SK-N-SH treated with all-trans-retinoic acid at 6 μM for 48 hours (cell line): Measurements from ENCODE around the gene UGT1A5.

Experiments used
- ATAC-seq: fragments of 200-7000 bp; cut with Tn5 transposase; 3 replicates; pipeline ENCODE4 v1.9.1; 2020; ENCODE audit warnings: mild to moderate bottlenecking, moderate library complexity
- ARNTL ChIP-seq: fragments of 450-650 bp; formaldehyde crosslinking; IDR thresholded peaks from 2 replicates; pipeline ENCODE4 v1.5.0; 2020; ENCODE audit warnings: low read depth, mild to moderate bottlenecking, moderate library complexity, borderline replicate concordance
- BACH2 ChIP-seq: fragments of 250-450 bp; sonication (Bioruptor Pico); IDR thresholded peaks from 2 replicates; pipeline ENCODE4 v1.9.0; 2021; ENCODE audit warnings: mild to moderate bottlenecking, borderline replicate concordance
- CSDC2 ChIP-seq: fragments of 250-450 bp; sonication (Bioruptor Pico); IDR thresholded peaks from 2 replicates; pipeline ENCODE4 v1.5.0; 2020; ENCODE audit warnings: mild to moderate bottlenecking, moderate library complexity
- ESRRG ChIP-seq: fragments of 250-450 bp; sonication (Bioruptor Pico); IDR thresholded peaks from 2 replicates; pipeline ENCODE4 v1.6.1; 2021; ENCODE audit warnings: mild to moderate bottlenecking
- GLIS3 ChIP-seq: fragments of 250-450 bp; sonication (Bioruptor Pico); IDR thresholded peaks from 2 replicates; pipeline ENCODE4 v1.5.0; 2020; ENCODE audit warnings: mild to moderate bottlenecking, moderate library complexity
- ISL1 ChIP-seq: fragments of 250-450 bp; sonication (Bioruptor Pico); IDR thresholded peaks from 2 replicates; pipeline ENCODE4 v2.1.2; 2022; ENCODE audit warnings: mild to moderate bottlenecking, moderate library complexity
- OSR1 ChIP-seq: fragments of 250-450 bp; sonication (Bioruptor Pico); IDR thresholded peaks from 2 replicates; pipeline ENCODE4 v1.8.0; 2022; ENCODE audit warnings: moderate library complexity, mild to moderate bottlenecking, inconsistent platforms
- PATZ1 ChIP-seq: fragments of 250-450 bp; sonication (Bioruptor Pico); IDR thresholded peaks from 2 replicates; pipeline ENCODE4 v1.8.0; 2020; ENCODE audit warnings: mild to moderate bottlenecking, moderate library complexity, borderline replicate concordance
- PPARA ChIP-seq: fragments of 250-450 bp; sonication (Bioruptor Pico); IDR thresholded peaks from 2 replicates; pipeline ENCODE4 v1.5.0; 2020; ENCODE audit warnings: mild to moderate bottlenecking, borderline replicate concordance
- SNAI2 ChIP-seq: fragments of 250-450 bp; sonication (Bioruptor Pico); IDR thresholded peaks from 2 replicates; pipeline ENCODE4 v1.5.0; 2020; ENCODE audit warnings: mild to moderate bottlenecking, moderate library complexity
- TCF4 ChIP-seq: fragments of 250-450 bp; sonication (Bioruptor Pico); IDR thresholded peaks from 2 replicates; pipeline ENCODE4 v1.8.0; 2021; ENCODE audit warnings: mild to moderate bottlenecking, moderate library complexity, borderline replicate concordance
- TOX ChIP-seq: fragments of 250-450 bp; sonication (Bioruptor Pico); IDR thresholded peaks from 2 replicates; pipeline ENCODE4 v1.8.0; 2021; ENCODE audit warnings: mild to moderate bottlenecking, moderate library complexity, borderline replicate concordance
- ZC3H10 ChIP-seq: fragments of 250-450 bp; sonication (Bioruptor Pico); IDR thresholded peaks from 2 replicates; pipeline ENCODE4 v1.5.1; 2021; ENCODE audit warnings: mild to moderate bottlenecking, moderate library complexity
- ZFP3 ChIP-seq: fragments of 250-450 bp; sonication (Bioruptor Pico); IDR thresholded peaks from 2 replicates; pipeline ENCODE4 v1.5.0; 2020; ENCODE audit warnings: mild to moderate bottlenecking, moderate library complexity
- ZFP30 ChIP-seq: fragments of 450-650 bp; formaldehyde crosslinking; IDR thresholded peaks from 2 replicates; pipeline ENCODE4 v1.5.0; 2022; ENCODE audit warnings: mild to moderate bottlenecking, moderate library complexity
- ZNF565 ChIP-seq: fragments of 450-650 bp; formaldehyde crosslinking; conservative IDR thresholded peaks from 2 replicates; pipeline ENCODE4 v1.5.0; 2020; ENCODE audit warnings: low read depth, mild to moderate bottlenecking, moderate library complexity
- ZNF70 ChIP-seq: fragments of 450-650 bp; formaldehyde crosslinking; IDR thresholded peaks from 2 replicates; pipeline ENCODE4 v1.5.0; 2020; ENCODE audit warnings: mild to moderate bottlenecking, moderate library complexity
- ZNF8 ChIP-seq: fragments of 450-650 bp; formaldehyde crosslinking; IDR thresholded peaks from 2 replicates; pipeline ENCODE4 v1.5.0; 2020; ENCODE audit warnings: mild to moderate bottlenecking, moderate library complexity
- TF ChIP-seq, protein P1 (sequence below): fragments of 250-450 bp; sonication (Bioruptor Pico); IDR thresholded peaks from 2 replicates; pipeline ENCODE4 v1.5.1; 2020; ENCODE audit warnings: low read depth, mild to moderate bottlenecking, moderate library complexity
- TF ChIP-seq, protein P2 (sequence below): fragments of 250-450 bp; sonication (Bioruptor Pico); IDR thresholded peaks from 2 replicates; pipeline ENCODE4 v1.8.0; 2021; ENCODE audit warnings: low read depth, mild to moderate bottlenecking, moderate library complexity, borderline replicate concordance
- TF ChIP-seq, protein P3 (sequence below): fragments of 250-450 bp; sonication (Bioruptor Pico); IDR thresholded peaks from 2 replicates; pipeline ENCODE4 v1.5.1; 2021; ENCODE audit warnings: mild to moderate bottlenecking, moderate library complexity

The UGT1A5 gene

DNA sequence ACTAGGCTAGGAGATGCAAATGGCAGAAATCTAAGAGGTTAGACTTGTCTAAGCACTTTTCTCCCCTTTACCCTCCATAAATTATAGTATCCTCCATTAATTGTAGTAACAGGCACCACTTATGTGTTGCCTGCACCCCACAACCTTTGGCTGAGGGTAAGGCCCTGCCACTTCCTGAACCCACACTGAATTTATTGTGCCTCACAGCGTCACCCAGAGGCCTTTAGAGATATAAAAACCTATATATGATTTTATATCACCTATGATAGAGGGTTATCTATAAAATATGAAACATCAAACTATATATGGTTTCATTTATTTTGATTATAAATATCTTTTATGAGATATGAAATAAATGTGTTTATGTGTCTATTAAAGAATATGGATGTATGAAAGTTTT is 38.4 kb upstream of the UGT1A5 start (continued):
- TF ChIP-seq CSDC2 (CRISPR knock-in tag) (no peak), SNAI2 (CRISPR knock-in tag) (no peak), ZNF565 (CRISPR knock-in tag) (no peak), GLIS3 (no peak), ZFP30 (CRISPR knock-in tag) (no peak), ZNF70 (no peak), TOX (CRISPR knock-in tag) (no peak), ZC3H10 (no peak), BACH2 (no peak)
- TF ChIP-seq, protein P1, sequence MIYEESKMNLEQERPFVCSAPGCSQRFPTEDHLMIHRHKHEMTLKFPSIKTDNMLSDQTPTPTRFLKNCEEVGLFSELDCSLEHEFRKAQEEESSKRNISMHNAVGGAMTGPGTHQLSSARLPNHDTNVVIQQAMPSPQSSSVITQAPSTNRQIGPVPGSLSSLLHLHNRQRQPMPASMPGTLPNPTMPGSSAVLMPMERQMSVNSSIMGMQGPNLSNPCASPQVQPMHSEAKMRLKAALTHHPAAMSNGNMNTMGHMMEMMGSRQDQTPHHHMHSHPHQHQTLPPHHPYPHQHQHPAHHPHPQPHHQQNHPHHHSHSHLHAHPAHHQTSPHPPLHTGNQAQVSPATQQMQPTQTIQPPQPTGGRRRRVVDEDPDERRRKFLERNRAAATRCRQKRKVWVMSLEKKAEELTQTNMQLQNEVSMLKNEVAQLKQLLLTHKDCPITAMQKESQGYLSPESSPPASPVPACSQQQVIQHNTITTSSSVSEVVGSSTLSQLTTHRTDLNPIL (CRISPR knock-in tag): no peak

DNA sequence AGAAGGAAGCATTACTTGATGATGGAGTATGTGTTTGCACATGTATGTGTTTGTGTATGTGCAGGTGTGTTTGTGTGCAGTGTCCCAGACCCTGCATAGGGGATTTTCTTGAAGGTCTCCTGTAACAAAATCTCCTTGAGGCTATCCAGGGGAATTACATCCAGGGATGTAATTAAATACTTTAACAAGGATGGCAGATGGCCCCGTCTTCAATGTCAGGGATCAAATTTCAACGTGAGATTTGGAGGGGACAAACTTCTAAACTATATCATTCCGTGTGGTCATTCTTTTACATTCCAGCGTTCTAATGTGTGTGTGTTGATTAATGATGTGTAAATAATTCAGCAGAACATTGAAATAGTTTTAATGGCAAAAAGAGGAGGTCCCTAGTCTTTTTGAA is 37.7 kb upstream of the UGT1A5 start:
- no peak for ATAC-seq
- no peak for TF ChIP-seq ESRRG (CRISPR knock-in tag)
- TF ChIP-seq OSR1 (CRISPR knock-in tag): no peak
- TF ChIP-seq TOX (CRISPR knock-in tag): no peak
- TF ChIP-seq ZNF70: no peak
- TF ChIP-seq SNAI2 (CRISPR knock-in tag): no peak
- no peak for TF ChIP-seq GLIS3
- no peak for TF ChIP-seq ZFP3
- TF ChIP-seq, protein P1 (CRISPR knock-in tag): no peak
- no peak for TF ChIP-seq ISL1 (CRISPR knock-in tag)

DNA sequence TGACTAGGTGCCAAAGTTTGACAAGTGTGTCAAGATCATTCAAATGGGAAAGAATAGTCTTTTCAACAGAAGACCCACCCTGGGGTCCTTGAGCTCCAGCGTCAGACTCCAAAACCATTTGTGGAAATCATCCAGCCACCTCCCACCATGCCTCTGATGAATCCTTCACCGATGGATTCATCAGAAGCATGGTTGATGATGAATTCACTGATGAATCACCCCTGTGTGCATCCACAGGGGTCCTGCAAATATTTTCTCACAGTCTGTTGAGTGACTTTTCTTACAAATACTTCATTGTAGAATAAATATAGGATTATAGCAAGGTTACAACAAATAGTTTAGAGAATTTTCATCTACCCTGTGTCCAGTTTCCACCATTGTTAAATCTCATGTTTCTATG is 36.7 kb upstream of the UGT1A5 start:
- no peak for ATAC-seq
- TF ChIP-seq ARNTL (CRISPR knock-in tag): no peak
- no peak for TF ChIP-seq ZFP30 (CRISPR knock-in tag)
- TF ChIP-seq, protein P2, sequence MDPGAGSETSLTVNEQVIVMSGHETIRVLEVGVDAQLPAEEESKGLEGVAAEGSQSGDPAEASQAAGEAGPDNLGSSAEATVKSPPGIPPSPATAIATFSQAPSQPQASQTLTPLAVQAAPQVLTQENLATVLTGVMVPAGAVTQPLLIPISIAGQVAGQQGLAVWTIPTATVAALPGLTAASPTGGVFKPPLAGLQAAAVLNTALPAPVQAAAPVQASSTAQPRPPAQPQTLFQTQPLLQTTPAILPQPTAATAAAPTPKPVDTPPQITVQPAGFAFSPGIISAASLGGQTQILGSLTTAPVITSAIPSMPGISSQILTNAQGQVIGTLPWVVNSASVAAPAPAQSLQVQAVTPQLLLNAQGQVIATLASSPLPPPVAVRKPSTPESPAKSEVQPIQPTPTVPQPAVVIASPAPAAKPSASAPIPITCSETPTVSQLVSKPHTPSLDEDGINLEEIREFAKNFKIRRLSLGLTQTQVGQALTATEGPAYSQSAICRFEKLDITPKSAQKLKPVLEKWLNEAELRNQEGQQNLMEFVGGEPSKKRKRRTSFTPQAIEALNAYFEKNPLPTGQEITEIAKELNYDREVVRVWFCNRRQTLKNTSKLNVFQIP: no peak
- no peak for TF ChIP-seq PPARA
- TF ChIP-seq ZFP3: no peak
- TF ChIP-seq BACH2: no peak
- no peak for TF ChIP-seq ISL1 (CRISPR knock-in tag)
- no peak for TF ChIP-seq TCF4 (CRISPR knock-in tag)
- no peak for TF ChIP-seq ZNF565 (CRISPR knock-in tag)
- TF ChIP-seq SNAI2 (CRISPR knock-in tag): no peak
- TF ChIP-seq PATZ1: no peak

DNA sequence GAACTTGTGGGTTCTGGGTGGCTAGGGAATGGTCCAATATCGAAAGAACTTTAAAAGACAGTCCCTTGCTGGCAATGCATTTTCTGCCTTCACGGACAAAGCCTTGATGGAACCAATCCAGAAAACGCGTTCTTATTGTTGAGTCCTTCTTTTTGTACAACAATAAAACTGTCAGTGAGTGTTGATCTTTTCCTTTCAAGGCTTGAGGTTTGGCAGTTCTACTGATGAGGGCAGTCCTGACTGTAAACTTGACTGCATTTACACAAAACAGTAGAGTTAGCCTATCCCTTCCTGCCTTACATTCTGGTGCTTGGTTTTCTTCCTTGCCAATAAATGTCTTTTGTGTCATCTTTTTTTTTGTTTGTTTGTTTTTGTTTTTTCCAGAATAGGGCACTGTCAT is 33.5 kb upstream of the UGT1A5 start:
- TF ChIP-seq, protein P1 (CRISPR knock-in tag): no peak
- no peak for TF ChIP-seq ZNF8
- no peak for TF ChIP-seq ZC3H10
- TF ChIP-seq, protein P3, sequence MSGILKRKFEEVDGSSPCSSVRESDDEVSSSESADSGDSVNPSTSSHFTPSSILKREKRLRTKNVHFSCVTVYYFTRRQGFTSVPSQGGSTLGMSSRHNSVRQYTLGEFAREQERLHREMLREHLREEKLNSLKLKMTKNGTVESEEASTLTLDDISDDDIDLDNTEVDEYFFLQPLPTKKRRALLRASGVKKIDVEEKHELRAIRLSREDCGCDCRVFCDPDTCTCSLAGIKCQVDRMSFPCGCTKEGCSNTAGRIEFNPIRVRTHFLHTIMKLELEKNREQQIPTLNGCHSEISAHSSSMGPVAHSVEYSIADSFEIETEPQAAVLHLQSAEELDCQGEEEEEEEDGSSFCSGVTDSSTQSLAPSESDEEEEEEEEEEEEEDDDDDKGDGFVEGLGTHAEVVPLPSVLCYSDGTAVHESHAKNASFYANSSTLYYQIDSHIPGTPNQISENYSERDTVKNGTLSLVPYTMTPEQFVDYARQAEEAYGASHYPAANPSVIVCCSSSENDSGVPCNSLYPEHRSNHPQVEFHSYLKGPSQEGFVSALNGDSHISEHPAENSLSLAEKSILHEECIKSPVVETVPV (CRISPR knock-in tag): no peak
- TF ChIP-seq PPARA: no peak
- no peak for TF ChIP-seq TCF4 (CRISPR knock-in tag)
- no peak for TF ChIP-seq ZNF565 (CRISPR knock-in tag)
- no peak for TF ChIP-seq TOX (CRISPR knock-in tag)
- no peak for TF ChIP-seq ARNTL (CRISPR knock-in tag)
- no peak for ATAC-seq
